ENCODE results near the gene DYSF.
"Not testable (repeated sequence)": the region's sequence is repeated elsewhere in the genome, so short reads cannot be mapped to it uniquely, and the experiment has no call there.

The DYSF gene

DNA sequence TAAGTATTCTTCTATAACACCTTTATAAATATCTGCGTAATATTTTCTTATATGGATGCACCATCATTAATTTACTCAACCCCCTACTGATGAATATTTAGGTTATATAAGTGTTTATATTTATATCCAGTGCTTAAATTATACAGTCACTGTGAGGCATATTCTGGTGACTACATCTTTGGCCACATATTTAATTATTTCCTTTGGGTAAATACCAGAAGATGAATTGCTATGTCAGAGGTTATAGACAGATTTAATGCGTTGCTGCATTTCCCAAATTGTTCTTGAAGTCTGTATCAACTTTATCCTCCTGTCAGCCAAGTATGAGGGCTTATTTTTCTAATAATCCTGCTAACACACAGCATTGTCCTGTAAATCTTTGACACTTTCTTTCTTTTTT is 18.7 kb downstream of the DYSF start:
- peak; percentile 34 for DNase-seq (ENCODE audit: low read depth)

DNA sequence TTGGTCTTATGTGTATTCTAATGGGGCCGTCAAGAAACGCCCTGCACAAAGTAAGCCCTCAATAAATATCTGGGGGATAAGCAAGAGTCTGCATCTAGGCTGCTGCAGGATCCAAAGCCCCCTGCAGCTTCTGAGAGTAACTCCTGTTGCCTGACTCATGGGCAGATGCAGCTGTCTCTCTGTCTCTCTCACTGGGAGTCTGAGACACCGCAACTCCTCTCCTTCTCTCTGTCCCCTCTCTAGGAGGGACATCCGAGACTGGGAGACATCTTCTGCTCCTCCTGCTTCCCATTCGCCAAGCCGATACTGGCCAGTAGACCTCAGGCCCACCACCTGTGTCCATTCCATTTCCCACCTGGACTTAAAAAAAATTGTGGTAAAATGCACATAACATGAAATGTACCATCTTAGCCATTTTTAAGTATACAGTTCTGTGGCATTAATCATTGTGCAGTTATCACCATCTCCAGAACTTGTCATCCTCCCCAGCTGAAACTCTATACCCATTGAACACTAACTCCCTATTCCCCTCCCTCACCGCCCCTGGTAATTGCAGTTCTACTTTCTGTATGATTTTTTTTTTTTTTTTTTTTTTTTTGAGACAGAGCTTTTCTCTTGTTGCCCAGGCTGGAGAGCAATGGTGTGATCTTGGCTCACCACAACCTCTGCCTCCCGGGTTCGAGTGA is 20.1 kb downstream of the DYSF start:
- no peak for DNase-seq (ENCODE audit: low read depth)

DNA sequence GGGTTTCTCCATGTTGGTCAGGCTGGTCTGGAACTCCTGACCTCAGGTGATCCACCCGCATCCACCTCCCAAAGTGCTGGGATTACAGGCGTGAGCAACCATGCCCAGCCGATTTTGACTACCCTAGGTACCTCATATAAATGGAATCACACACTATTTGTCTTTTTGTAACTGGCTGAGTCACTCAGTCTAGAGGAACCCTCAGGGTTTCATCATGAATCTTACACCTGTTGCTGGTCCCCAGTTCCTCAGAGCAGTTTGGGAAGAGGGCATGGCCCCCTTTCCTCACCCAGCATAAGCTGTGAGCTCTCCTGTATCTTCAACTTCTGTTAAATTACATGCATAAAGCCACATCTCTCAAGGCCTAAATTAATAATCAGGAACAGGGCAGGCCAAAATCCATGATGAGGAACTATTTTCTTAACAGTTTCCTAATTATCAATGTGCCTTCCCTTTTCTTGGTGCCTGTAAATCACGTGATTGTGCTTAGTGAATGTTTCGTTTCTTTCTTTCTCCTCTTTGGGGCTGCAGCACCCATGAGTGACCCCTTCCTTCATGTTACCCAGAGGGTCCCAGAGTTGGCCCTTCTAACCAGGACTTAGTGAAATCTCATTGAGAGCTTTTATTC is 20.9 kb downstream of the DYSF start:
- DNase-seq (ENCODE audit: low read depth), result no peak

DNA sequence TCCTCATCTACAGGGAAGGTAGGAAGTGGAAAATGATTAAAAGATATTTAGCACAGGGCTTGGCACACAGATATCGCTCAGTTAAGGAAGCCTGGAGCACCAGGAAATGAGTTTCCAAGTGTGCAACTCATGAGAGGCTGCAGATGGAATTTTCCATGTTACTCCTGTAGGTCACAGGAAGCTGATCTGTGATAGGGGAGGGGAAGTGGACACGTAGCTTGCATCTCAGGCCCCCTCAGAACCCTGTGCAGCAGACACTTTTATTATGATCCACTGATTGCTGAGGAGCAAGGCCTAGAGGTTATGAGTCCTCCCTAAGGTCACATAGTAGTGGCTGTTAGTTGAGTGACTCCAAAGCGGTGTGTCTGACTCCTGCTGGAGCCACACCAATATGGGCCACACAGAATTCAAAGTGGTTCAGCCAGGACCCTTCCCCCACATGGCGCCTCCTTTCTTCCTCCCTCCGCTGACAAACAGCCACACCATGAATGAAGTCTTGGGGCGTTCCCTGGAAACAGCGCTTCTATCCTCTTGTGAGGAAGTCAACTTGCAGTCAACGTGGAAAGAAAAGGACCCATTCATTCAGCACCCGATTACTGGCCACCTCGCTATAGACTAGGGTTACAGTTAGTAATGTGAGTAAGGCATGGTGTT is 21.5 kb downstream of the DYSF start:
- no peak for DNase-seq (ENCODE audit: low read depth)

DNA sequence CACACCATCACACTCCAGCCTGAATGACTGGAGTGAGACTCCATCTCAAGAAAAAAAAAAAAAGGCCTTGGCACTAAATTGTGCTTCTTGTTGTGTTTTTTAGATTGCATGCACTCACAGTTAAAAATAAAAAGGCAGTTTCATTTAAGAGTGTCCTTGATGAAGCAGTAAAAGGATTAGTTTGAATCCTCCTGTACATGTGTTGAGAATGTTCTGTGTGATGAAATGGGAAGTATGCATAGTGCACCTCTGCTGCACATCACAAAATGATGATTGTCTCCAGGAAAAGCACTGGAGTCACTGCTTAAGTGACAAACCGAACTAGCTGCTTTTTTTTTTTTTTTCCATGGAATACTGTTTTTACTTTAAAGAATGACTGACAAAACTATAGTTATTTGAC is 23.1 kb downstream of the DYSF start:
- DNase-seq (ENCODE audit: low read depth), result no peak

DNA sequence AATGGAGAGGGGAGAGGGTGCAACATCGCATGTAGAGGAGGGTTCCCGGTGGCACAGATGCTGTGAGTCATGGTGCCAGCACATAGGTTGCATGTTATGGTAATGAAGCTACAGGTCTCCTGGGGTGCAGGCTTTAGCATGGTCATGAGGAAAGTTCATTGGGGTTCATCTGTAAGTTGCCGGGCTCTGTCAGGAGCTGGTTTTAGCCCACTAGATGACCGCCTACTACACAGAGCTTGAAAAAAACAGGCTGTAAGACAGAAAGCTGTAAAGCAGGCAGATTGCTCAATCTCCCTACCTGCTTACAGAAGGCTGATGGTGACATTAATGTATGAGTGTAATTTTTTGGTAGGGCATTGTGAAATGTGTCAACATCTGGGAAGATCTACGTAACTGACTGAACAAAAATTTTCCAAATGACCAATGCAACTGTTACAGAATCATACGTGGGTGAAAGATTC is 23.9 kb downstream of the DYSF start:
- DNase-seq (ENCODE audit: low read depth), result no peak

DNA sequence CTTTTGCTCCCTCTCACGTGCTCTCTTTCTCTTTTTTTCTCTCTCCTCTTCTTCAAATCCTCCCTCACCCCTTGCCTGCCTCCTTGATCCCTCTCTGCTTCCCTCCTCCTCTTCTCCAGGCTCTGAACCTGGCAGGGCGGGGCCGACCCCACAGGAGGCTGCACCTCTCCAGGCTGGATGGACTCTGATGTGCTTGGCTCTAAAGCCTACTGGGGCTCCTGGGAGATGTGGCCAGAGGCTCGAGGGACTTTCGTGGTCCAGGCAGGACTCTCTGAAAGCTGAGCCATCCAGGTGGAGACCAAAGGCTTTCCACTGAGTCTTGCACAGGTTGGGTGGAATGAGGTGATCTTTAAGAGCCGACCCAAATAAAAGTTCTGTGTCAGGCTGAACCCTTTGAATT is 25.4 kb downstream of the DYSF start:
- DNase-seq (ENCODE audit: low read depth), result no peak

DNA sequence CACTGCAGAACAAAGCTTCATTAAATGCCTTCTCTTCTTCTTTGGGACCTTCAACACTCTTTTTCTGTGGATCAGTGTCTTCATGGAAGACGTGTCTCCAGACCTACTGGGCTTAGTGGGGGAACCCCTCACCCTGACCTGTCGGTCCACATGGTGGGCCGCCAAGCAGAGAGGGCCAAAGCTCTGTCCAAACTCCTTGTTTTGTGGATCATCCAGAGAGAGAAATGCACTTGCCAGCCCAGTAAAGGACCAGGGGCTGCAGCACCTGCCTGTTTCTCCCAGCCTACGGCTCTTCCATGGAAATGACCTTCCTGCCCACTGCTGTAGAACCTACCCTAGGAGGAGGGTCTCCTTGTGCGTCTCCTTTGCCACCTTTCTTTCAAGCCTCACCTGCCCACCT is 25.9 kb downstream of the DYSF start:
- DNase-seq (ENCODE audit: low read depth), result no peak

DNA sequence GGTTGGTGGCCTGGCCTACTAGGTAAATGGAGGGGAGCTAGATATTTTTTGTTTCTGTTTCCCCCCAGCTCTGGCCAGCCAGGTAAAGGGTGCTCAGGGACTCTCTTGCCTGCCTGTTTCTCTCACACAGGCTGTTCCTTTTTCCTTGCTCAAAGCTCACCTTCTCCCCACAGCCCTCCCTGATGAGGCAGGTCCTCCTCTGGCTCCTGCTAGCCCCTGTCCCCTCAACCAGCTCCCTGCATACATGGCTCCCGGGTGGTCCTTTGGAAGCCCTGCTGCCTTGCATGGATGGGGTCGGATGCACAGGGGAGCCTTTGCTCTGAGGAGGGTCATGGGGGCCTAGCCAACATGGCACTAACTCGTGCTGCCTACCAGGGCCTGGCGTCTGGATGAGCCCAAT is 27.8 kb downstream of the DYSF start:
- no peak for DNase-seq (ENCODE audit: low read depth)

DNA sequence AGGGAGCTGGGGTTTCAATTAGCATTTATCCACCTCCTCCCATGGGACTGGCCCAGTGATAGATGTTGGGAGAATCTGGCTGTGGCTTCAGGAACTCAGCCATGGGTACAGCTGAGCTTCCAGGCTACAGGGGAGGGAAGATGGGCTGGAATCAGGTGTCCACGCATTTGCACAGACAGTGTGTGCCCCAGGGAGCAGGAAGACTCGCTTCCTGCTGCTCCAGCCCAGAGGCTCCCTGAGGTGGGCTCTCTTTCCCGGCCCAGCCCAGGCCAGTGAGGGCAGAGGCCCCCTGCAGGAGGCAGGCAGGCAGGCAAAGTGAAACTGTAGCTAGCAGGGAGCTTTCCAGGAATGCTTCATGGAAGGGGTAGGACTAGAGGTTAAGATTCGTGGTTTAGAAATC is 28.7 kb downstream of the DYSF start:
- no peak for DNase-seq (ENCODE audit: low read depth)

DNA sequence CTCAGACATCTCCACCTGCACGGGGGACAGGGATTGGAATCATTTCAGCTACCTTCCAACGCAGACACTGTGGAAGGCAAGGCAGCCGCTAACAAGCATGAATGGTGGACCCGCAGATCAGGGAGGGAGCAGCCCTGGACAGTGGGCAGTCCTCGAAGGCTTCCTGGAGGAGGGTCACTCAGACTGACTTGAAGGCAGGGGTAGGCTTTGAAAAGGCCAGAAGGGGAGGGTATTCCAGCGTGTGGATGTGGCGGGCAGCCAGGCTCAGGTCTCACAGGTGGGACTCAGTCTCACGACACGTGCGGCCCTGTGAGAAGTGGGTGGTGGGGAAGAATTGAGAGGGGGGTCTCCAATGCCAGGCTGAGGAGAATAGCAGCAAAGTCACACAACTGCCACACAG is 29.9 kb downstream of the DYSF start:
- no peak for DNase-seq (ENCODE audit: low read depth)

DNA sequence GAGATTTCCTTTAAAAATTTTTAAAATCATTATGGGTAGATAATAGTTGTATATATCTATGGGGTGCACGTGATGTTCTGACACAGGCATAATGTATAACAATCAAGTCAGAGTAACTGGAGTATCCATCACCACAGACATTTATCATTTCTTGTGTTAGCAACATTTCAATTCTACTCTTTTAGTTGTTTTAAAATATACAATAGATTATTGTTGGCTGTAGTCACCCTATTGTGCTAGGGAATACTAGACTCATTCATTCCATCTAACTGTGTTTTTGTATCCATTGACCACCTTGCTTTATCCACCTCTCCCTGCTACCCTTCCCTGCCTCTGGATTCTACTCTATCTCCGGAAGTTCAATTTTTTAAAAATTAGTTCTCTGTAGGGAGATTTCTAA is 31.0 kb downstream of the DYSF start:
- no peak for DNase-seq (ENCODE audit: low read depth)

DNA sequence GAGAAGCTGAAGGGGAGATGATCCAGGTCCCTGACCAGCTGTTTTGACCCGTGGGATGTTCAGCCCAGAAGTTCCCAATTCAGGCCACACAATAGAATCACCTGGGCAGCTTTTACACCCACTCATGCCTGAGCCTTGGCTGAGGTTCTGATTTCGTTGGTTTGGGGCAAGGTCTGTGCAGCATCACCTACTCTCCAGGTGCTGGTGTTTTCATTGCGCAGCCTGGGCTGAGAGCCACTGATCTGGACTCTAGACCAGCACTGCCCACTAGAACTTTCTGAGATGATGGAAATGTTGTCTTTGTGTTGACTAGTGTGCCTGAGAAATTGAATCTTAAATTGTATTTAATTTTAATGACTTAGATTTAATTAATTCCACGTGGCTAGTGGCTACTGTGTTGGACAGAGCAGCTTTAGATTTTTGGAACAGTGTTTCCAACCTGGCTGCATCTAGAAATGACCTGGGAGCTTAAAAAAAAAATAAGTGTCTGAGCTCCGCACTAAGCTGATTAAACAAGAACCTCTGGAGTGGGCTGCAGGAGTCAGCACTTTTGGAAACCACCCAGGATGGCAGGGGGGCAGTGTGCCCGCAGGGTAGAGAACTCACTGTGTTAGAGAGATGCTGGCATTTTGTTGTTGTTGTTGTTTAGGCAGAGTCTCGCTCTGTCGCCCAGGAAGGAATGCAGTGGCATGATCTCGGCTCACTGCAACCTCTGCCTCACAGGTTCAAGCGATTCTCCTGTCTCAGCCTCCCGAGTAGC is 33.7 kb downstream of the DYSF start:
- DNase-seq (ENCODE audit: low read depth), result no peak

DNA sequence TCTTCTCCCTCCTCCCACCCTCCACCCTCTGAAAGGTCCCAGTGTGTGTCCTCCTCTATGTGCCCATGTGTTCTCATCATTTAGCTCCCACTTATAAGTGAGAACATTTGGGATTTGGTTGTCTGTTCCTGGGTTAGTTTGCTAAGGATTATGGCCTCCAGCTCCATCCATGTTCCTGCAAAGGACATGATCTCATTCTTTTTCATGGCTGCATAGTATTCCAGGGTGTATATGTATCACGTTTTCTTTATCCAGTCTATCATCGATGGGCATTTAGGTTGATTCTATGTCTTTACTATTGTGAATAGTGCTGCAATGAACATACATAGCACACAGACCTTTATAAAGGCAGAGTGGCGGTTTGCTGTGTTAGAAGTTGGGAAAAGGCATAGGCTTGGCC is 38.2 kb downstream of the DYSF start:
- not testable (repeated sequence) for DNase-seq (ENCODE audit: low read depth)

DNA sequence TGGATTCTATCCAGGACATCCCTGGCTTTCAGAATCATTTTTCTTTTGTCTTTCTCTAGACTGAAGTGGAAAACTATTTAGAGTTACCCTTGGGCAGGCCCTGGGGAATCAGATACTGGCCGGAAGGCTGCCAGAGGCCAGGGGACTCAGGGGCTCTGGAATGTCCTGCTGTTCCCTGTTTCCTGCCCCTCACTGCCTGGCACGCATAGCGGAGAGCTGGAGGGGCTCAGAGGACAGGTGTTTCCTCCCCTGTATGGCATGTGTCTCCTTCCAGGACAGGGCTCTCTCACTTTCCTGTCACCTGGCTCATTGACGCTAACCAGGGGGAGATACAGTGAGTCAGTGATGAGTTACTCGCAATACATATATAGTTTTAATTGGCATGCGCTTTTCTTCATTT is 38.8 kb downstream of the DYSF start:
- DNase-seq (ENCODE audit: low read depth), result no peak

DNA sequence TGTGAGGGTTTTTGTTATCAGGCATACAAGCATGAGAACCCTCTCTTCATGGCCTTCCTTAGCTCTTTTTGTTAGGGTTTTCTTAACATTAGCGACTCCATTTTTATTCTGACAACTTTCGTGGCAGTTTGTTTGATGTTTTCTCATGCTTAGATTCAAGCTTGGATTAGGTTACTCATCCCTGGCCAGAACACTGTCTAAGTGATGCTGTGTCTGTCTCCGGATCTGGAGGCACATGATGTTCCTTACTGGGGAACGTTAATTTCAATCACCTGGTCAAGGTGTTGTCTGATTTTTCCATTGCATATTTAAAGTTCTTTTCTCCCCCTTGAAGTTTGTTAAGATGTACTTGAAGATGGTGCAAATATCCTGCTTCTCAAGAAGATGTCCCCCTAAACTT is 40.7 kb downstream of the DYSF start:
- no peak for DNase-seq (ENCODE audit: low read depth)

DNA sequence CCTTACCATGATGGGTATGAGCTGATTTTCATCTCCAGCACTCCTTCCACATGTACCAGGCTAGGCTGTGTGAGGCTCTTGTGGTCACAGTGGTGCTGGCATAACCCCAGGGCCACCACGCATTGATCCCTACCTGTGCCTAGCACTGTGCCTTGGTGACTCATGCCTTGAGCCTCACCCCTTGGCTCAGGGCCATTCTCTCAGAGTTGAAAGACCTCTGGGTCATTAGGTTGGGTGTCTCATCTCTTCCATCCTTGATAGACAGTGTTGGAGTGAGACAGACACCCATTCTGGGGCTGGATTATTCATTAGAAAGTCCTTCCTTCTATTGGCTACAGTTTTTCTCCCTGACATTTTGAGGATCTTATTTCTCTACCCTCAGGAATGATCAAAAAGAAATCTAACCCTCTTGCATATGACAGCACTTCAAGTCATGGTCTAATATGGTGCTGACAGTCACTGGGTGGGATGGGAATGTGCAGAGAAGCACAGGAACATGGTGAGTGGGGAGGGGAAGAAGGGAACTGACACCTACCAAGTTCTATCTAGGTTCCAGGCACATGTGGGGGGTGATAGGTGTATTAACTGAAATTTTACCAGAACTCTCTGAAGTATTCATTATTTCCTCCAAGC is 41.3 kb downstream of the DYSF start:
- DNase-seq (ENCODE audit: low read depth), result peak; percentile 12

DNA sequence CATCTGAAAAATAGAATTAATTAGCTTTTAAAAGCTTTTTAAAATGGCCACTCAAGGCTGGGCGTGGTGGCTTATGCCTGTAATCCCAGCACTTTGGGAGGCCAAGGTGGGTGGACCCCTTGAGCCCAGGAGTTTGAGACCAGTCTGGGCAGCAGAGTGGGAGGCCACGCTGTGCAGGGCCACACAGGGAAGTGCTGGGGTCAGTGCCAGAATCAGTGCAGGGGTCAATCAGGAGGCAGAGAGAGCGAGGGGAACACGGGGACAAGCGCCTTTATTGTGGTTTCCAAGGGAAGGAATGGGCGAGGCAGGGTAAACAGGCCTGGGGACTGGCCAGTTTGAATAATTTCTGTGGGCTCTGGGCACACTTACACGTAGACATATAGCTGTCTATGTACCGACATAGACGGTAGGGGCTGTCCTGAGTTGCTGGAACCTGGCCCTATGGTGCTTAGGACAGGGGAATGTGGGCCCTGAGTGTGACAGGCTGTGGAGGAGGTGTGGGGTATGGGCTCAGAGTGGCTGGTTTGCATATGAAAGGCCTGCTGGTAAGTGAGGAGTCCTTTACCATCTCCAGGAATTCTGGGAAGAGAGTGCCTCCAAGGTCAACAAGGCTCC is 42.9 kb downstream of the DYSF start:
- no peak for DNase-seq (ENCODE audit: low read depth)

DNA sequence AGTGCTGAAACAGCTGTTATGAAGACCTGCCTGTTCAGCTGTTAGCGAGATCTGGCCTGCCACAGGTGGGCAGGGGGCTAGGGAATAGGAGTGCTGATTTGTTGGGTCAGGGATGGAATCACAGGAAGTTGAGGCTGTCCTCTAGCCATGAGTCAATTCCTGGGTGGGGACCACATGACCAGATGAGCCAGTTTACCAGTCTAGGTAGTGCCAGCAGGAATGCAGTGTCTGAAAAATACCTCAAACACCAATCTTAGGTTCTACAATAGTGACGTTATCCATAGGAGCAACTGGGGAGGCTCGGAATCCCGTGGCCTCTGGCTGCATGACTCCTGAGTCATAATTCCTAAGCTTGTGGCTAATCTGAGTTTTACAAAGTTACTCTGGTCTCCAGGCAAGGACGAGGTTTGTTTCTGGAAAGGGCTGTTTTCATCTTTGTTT is 44.9 kb downstream of the DYSF start:
- DNase-seq (ENCODE audit: low read depth), result peak; percentile 98

DNA sequence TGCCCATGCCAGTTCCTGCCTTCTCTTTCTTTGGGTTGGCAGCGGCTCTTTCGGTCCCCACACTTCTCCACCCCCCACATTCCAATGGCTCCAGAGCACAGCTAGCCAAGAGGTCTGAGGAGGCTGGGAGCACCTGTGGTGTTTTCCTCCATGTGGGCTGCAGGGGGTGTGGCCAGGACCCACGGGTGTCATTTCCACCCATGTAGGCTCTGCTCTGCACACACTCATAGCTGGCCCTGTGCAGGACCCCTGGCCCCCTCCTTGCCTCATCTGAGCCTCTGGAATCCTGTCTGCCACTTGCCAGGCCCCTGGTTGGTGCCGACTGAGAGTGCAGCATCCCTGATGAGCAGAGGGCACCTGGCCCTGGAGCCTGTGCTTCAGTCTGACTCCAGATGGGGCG is 46.3 kb downstream of the DYSF start:
- DNase-seq (ENCODE audit: low read depth), result no peak

DNA sequence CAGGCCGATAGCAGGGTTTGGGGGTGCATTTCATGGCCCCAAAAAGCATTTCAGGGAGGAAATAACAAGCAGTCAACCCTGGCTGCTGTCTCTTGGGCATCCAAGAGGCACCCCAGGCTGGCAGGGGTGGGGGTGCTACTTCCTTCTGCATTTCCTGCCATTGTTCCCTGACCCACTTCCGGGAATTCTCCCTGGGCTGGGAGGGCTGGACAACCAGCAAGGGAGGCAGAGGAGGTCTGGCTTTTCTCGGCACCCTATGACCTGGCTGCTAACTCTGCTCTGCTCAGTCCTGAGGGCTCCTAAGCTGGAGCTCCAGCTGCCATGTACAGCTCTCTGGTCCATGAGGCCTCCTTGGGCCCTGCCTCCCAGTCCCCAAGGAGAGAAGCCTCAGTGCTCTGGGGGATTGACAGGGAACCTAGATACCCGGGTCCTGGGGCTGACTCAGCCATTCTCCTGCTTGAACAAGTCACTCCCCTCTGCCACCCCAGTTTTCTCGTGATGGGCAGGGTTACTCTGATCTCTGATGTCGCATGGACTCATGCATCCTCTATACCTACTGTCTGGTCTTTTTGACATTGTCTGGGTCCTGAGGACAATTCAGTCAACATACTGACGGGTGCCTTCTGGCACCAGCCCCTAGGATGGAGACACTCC is 47.2 kb downstream of the DYSF start:
- peak; percentile 28 for DNase-seq (ENCODE audit: low read depth)
